Subcutaneous adipose tissue (tissue), 4 donors: ENCODE measurements around the gene TXLNG. TPM values are rescaled to one million over a fixed set of nuclear protein-coding genes. Genes with fewer than 3 reads are reported as not detected.

Experiments
- CTCF ChIP-seq: fragments of 450-650 bp; IDR thresholded peaks from one replicate; pipeline ENCODE4 v1.5.1; 2016; ENCODE audit warnings: low read depth, mild to moderate bottlenecking, control low read depth, antibody characterized with exemption, moderate library complexity
- total RNA-seq, 4 donors: library from RNA; depleted of rRNA; stranded (reverse); fragments of >200 nt; gene quantifications; one replicate each; pipeline ENCODE4 v1.1.0, GENCODE V29; 2016

TXLNG gene
- total RNA-seq, 4 donors from 2014 or later, result 27.5 to 35.9 (median 31.1) TPM

DNA sequence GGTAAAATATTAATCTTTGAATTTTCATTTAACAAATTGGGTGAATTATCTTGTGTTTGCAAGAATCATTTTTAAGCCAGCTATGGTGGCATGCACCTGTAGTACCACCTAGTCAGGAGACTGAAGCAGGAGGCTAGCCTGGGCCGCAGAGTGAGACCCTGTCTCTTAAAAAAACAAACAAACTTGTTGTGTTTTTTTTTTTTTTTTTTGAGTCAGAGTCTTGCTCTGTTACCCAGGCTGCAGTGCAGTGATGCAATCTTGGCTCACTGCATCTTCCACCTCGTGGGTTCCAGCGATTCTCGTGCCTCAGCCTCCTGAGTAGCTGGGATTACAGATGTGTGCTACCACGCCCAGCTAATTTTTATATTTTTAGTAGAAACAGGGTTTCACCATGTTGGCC lies 2.2 kb downstream of the TXLNG start:
- no peak for TF ChIP-seq CTCF

DNA sequence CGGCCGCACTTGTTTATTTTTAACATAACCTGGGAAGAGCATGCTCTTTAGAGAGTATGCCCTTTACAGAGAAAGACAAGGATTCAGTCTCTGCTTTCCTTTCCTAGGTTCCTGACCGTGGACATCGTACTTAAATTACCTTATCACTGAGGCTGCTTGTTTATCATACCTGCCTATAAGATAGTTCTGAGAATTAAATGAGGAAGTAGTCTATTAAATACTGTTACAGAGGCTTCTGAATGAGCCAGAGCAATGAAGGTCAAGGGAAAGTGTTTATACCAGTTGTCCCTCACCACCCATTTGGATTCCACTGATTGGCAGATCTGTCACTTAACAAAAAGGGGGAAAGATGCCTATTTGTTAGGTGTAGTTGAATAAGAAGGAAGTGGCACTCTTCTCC lies 10.0 kb downstream of the TXLNG start:
- no peak for TF ChIP-seq CTCF

DNA sequence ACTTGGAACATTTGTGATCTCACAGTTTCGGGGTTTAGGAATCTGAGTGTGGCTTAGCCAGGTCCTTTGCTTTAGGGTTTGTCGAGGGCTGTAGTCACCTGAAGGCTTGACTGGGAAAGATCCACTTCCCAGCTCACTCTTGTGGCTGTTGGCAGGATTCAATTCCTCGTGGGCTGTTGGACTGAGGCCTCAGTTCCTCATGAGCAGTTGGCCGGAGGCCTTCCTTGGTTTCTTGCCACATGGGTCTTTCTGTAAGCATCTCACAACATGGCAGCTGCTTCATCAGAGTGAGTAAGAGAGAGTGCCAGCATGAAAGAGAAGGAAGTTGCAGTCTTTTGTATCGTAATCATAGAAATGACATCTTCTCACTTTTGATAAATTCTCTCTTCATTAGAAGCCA lies 11.1 kb downstream of the TXLNG start:
- no peak for TF ChIP-seq CTCF

GRCh38 chrX:16797841-16798240 lies 11.6 kb downstream of the TXLNG start:
- TF ChIP-seq CTCF, result no peak

DNA sequence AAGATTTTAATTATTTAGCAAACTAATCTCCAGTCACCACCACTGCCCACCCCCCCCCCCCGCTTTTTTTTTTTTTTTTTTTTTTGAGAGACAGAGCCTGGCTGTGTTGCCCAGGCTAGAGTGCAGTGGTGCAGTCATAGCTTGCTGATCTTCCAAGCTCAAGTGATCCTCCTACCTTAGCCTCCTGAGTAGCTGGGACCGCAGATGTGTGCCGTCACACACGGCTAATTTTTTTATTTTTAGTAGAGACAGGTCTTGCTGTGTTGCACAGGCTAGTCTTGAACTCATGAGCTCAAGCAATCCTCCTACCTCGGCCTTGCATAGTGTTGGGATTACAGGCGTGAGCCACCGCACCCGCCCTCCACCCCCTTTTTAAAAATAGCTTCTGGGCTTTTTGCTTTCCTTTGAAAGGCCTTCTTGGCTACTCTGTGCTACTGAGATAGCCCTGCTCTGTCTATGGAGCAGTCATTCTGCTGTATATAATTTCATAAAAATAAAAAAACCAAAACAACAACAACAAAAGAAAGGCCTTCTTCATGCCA lies 18.7 kb downstream of the TXLNG start:
- no peak for TF ChIP-seq CTCF

GRCh38 chrX:16807548-16807947 lies 21.3 kb downstream of the TXLNG start:
- TF ChIP-seq CTCF, result no peak

DNA sequence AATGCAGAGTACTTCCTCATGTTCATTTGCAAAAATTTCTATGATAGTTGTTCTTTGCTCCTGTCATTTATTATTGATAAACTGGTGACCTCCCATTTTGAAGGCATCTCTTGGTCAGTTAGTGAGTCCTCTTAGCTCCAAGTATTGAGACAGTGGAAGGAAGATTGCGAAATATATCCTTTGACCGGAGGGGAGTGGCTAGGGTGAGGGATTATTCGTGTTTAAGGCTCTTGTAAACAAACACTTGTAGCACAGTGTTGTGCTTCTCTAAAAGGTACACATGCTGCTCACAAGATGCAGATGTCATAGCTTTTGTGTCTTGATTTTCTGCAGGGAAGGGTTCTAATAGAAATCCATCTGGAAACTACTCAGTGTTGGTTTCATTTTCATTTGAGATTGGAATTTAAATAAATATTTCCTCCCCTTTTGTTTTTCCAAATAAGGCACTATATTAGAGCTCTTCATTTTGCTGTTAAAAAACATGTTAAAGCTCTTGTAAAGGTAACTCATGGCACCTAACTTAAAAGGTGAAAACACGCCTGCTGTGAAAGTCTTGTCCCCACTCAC lies 21.8 kb downstream of the TXLNG start:
- TF ChIP-seq CTCF, result no peak
